IPS-15b (cell line): Measurements from ENCODE around the gene NRM.

Experiments
- H3K27me3 ChIP-seq: one replicate; pipeline ENCODE4 v1.6.1; 2013; ENCODE audit warnings: low read length; ENCODE audit not compliant: control insufficient read depth, insufficient read depth
- H3K36me3 ChIP-seq: one replicate; pipeline ENCODE4 v1.6.1; 2013; ENCODE audit warnings: low read length; ENCODE audit not compliant: control insufficient read depth, insufficient read depth
- H3K4me1 ChIP-seq: one replicate; pipeline ENCODE4 v1.6.1; 2013; ENCODE audit warnings: mild to moderate bottlenecking, low read length; ENCODE audit not compliant: control insufficient read depth, insufficient read depth
- H3K4me3 ChIP-seq: one replicate; pipeline ENCODE4 v1.5.1; 2013; ENCODE audit warnings: low read depth, low read length
- H3K9ac ChIP-seq: one replicate; pipeline ENCODE4 v1.6.1; 2013; ENCODE audit warnings: low read depth, mild to moderate bottlenecking, low read length
- H3K9me3 ChIP-seq: one replicate; pipeline ENCODE4 v1.6.1; 2013; ENCODE audit warnings: mild to moderate bottlenecking, low read length; ENCODE audit not compliant: control insufficient read depth, insufficient read depth

NRM gene

GRCh38 chr6:30684386-30685156 lies 6.2 kb downstream of the NRM start:
- Histone ChIP-seq H3K27me3 (no peaks in the 10 kb centered on the region), H3K9me3 (no peaks in the 10 kb centered on the region), H3K36me3 (peaks cover 2% of the 10 kb centered on the region), H3K4me1 (peaks cover 36% of the 10 kb centered on the region), H3K4me3 (peak overlapping the region; percentile 48), H3K9ac (peak overlapping the region; percentile 1)

- Histone ChIP-seq H3K36me3 (peaks cover 2% of the 10 kb centered on the region), H3K27me3 (no peaks in the 10 kb centered on the region), H3K4me3 (peak overlapping the region; percentile 48), H3K4me1 (peaks cover 37% of the 10 kb centered on the region), H3K9me3 (no peaks in the 10 kb centered on the region), H3K9ac (no peak overlapping the region)
Observed at GRCh38 chr6:30683980-30684338, 6.8 kb downstream of the NRM start.

- peaks cover 4% of the 10 kb centered on the region for H3K36me3 ChIP-seq
- H3K4me3 ChIP-seq: peak overlapping the region; percentile 48
- peak overlapping the region; percentile 60 for H3K9ac ChIP-seq
- no peaks in the 10 kb centered on the region for H3K9me3 ChIP-seq
- peaks cover 37% of the 10 kb centered on the region for H3K4me1 ChIP-seq
- H3K27me3 ChIP-seq: no peaks in the 10 kb centered on the region
Observed at GRCh38 chr6:30683183-30683979, 7.4 kb downstream of the NRM start.

- Histone ChIP-seq H3K9me3 (no peaks in the 10 kb centered on the region), H3K4me3 (peak overlapping the region; percentile 48), H3K36me3 (peaks cover 4% of the 10 kb centered on the region), H3K9ac (peak overlapping the region; percentile 60), H3K27me3 (no peaks in the 10 kb centered on the region), H3K4me1 (peaks cover 33% of the 10 kb centered on the region)
Observed at GRCh38 chr6:30682143-30683117, 8.4 kb downstream of the NRM start.

GRCh38 chr6:30681766-30682142 lies 9.0 kb downstream of the NRM start:
- H3K27me3 ChIP-seq: no peaks in the 10 kb centered on the region
- peaks cover 33% of the 10 kb centered on the region for H3K4me1 ChIP-seq
- H3K4me3 ChIP-seq: peak overlapping the region; percentile 48
- no peaks in the 10 kb centered on the region for H3K9me3 ChIP-seq
- no peak overlapping the region for H3K9ac ChIP-seq
- peaks cover 9% of the 10 kb centered on the region for H3K36me3 ChIP-seq

GRCh38 chr6:30679765-30680535 lies 10.8 kb downstream of the NRM start:
- H3K9me3 ChIP-seq: no peaks in the 10 kb centered on the region
- H3K4me1 ChIP-seq: peaks cover 29% of the 10 kb centered on the region
- peak overlapping the region; percentile 8 for H3K4me3 ChIP-seq
- no peaks in the 10 kb centered on the region for H3K27me3 ChIP-seq
- H3K9ac ChIP-seq: peak overlapping the region; percentile 2
- H3K36me3 ChIP-seq: peaks cover 11% of the 10 kb centered on the region

- H3K4me3 ChIP-seq: peak overlapping the region; percentile 27
- H3K9me3 ChIP-seq: no peaks in the 10 kb centered on the region
- H3K4me1 ChIP-seq: peaks cover 26% of the 10 kb centered on the region
- no peak overlapping the region for H3K9ac ChIP-seq
- H3K27me3 ChIP-seq: no peaks in the 10 kb centered on the region
- peaks cover 11% of the 10 kb centered on the region for H3K36me3 ChIP-seq
Observed at GRCh38 chr6:30678964-30679726, 11.6 kb downstream of the NRM start.

GRCh38 chr6:30676660-30677285 lies 14.0 kb downstream of the NRM start:
- Histone ChIP-seq H3K9ac (no peak overlapping the region), H3K9me3 (no peaks in the 10 kb centered on the region), H3K4me3 (no peak overlapping the region), H3K4me1 (peaks cover 9% of the 10 kb centered on the region), H3K27me3 (no peaks in the 10 kb centered on the region), H3K36me3 (peaks cover 11% of the 10 kb centered on the region)

GRCh38 chr6:30672445-30673253 lies 18.1 kb downstream of the NRM start, which contains the start of gene DHX16:
TSS of gene DHX16 (minus strand) at chr6:30673006. CDS start at chr6:30672841, 165 bp downstream.
- peaks cover 15% of the 10 kb centered on the region for H3K36me3 ChIP-seq
- peak within 1 kb of the TSS; percentile 66 for H3K9ac ChIP-seq

More at GRCh38 chr6:30672445-30673253, 18.1 kb downstream of the NRM start, which contains the start of gene DHX16:
- no peaks in the 10 kb centered on the region for H3K27me3 ChIP-seq
- H3K9me3 ChIP-seq: no peaks in the 10 kb centered on the region
- peak within 1 kb of the TSS; percentile 95 for H3K4me3 ChIP-seq
- no peaks in the 10 kb centered on the region for H3K4me1 ChIP-seq
